ENCODE measurements around the gene GLE1.
"Not testable (repeated sequence)": the region's sequence is repeated elsewhere in the genome, so short reads cannot be mapped to it uniquely, and the experiment has no call there.

GLE1 gene

DNA sequence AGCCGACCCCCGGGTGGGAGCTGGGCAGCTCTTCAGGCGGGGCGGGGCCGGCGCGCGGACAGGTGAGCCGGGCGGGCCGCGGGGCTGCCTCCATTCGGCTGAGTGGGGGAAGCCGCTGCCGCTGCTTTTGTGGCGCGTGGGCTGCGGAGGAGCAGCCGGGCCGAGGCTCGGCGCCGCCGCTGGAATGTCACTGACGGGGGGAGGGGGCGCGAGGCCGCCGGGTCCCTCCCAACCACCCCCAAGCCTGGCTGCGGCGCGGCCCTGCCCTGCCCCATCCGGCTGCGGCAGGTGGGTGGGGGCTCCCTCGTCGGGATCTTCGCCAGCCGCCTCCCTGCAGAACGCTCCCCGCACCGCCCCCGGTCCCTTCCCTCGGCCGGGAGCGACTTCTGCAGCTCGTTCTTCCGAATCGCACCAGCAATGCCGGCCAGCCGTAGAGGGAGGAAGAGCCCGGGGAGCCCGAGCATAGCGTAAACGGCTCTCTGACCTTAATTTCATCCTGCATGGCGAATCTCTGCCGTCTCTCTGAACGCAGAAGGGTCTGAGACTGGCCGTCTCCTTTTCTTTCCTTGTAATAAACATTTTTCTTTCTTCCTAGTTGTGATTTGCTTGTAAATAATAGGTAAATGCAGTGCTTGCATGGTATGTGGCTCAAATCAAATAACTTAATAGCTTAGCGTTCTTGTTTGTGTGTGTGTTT is 48.4 kb downstream of the GLE1 start:
- no peak for DNase-seq (ENCODE audit: low spot score)

DNA sequence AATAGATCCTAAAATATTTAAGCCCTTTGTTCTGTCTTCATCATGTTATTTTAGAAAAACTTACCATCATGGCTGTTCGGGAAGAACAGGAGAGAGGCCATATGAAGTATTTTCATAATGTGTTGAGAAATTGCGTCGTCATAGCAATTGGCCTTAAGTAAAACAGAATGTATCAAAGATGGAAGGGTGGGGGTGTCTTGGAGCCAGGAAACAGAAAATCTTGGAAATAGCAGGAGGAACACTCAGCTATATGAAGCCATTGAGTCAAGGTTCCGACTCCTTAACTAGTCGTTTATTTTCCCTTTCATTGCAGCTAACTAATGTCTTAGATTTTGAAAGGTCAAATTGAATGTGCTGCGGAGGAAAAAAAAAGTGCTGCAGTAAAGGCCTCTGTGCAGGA is 49.2 kb downstream of the GLE1 start:
- DNase-seq (ENCODE audit: low spot score): no peak

DNA sequence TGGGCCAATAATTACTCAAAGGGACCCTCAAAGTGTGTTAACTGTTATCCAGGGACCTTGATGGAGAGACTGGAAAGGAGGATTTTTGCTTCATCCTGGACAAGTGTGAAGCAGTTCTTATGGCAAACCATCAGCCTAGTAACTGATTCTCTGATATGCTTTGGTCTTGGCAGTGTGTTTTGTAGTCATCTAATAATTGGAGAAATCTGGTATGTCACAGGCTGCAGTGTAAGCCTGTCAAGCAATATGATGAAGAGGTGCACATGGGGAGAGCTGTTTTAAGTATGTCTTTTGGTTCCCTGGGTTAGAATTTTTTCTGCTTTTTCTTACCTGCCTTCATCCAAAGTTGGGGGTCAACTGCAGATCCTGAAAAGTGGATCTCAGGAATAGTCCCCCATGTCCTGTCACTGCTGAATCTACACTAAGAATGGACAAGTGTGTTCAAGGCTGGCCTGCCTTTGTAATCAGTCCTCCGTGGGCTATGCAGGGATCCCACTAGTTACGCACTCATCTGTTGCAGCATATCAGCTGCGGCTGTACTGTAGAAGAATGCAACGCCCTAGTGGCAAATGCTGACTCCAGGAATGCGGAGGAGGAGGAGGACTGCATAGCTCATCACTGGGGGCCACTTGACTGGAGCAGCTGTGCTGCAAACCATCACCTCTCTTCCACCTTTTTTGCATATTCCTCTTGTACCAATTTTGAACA is 49.8 kb downstream of the GLE1 start:
- DNase-seq (ENCODE audit: low spot score): peak; percentile 85

DNA sequence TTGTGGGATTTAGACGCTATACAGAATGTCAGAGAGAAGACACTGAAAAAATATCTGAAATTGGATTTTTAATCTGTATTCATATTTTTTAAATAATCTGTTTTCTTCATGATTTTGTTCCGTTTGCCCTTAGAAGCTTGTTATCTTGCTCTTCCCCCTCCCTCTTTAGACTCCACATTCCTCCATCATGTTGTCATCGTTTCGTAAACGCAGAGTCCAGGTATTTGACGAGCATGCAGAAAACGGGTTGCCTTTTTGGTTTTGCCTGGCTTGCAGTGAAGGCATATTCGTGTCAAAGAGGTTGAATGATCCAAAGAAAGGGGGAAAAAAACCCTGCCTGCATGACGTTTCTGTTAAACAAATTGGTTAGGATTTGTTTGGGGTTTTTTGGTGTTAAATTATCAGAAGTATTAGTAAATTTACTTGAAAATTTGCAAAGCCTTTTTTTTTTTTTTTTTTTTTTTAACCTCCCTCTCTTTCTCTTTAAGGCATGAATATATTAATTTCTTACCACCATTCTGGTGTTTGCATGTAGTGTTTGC is 50.7 kb downstream of the GLE1 start:
- DNase-seq (ENCODE audit: low spot score): no peak

DNA sequence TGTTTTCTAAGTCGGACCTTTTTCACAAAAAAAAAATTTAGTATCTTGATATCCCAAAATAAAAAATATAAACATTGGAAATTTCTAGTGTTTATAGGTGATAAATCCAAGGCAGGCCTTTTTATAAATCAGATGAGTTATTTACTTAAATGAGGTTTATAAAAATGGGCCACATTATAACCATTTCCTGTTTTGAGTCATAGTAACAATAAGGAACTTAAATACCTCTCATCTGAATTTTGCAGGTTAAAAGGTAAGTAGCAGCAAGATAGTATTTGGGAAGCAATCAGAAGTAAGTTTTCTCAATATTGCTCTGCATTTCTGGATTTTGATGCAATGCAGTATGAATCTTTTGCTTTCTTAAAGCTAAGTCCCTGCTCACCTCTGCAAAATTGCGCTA is 51.8 kb downstream of the GLE1 start:
- no peak for DNase-seq (ENCODE audit: low spot score)

DNA sequence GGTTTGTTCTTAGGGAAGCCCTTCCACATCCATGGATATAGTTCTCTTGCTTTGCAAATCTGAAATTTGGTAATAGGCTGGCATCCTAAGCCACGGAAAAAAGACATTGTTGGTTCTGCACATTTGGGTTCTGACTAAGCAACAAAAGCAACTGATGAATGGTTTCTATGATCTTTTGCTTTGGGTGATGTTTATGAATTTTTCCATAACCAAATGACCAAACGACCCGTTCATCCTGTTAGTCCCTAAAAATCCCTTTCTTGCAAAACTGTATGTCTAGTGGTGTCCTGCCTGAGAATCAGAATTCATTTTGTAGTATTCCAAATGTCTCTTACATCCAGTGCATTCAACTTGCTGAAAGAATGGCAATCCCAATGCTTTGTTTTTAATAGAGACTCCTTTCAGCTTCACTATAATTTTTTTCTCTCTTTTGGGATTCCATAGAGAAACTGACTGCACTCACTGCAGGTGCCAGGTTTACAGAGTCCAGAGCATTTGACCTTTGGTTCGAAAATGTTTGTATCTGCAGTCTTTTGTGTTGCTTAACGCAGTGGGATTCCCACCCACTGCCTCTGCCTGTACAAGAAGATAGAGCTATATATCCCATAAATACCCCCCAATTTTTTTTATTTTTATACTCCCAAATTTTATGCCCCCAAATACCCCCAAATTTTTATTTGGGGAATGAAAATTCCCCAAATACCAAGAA is 52.6 kb downstream of the GLE1 start:
- no peak for DNase-seq (ENCODE audit: low spot score)

DNA sequence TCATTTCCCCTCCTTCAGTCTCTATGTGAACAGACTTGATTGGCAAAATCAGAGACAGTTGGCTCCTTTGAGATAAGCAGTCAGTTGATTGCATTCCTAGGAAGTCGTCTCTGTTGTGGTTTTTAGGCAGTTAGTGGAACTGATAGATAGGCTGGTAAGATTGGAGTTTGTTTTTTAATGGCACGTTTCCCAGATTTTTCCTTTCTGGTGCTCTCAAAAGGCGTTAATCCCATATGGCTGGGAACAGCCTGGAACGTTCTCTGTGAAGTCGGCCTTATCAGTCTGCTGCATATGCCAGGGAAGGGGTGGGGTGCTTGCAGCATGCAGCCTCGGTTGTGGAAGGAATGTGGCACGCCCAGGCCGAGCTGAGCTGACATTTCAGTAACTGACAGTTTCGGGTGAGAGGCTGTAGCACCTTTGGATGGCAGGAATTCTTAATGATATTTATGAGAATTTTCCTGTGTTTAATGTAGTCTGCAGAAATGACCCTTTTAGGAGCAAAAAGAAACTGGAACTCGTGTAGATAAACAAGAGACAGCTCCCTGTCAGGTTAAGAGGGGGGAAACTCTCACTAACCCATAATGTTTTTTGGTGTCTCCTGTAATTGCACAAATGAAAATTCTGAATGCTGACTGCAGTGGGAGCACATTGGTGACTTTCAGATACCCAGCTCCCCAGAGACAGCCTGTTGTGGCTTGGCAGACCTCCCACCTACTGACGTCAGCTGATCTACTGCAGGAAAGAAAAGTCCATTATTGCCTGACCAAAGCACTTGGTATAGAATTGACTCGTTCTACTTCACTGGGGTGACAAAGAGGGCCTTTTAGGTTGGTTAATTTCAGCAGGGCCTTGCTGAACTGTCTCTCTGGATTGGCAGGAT is 54.2 kb downstream of the GLE1 start:
- DNase-seq (ENCODE audit: low spot score): peak; percentile 73

DNA sequence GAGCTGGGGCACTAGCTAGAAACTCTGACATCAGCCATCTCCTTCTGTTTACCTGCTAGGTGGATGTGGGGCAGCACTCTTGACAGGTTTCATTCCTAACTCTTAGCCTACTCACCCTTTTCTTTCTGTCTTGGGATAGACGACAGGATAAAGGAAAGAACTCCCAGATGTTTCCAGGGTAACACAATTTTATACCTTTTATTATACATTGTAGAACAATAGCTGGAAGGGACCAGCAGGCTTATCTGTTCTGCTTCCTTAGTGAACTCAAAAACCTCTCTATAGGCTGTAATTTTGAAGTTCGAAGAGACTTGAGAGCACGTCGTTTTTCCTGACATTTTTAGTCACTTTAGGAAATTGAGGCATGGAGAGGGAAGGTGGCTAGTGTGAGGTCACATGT is 61.1 kb downstream of the GLE1 start:
- DNase-seq (ENCODE audit: low spot score): no peak

DNA sequence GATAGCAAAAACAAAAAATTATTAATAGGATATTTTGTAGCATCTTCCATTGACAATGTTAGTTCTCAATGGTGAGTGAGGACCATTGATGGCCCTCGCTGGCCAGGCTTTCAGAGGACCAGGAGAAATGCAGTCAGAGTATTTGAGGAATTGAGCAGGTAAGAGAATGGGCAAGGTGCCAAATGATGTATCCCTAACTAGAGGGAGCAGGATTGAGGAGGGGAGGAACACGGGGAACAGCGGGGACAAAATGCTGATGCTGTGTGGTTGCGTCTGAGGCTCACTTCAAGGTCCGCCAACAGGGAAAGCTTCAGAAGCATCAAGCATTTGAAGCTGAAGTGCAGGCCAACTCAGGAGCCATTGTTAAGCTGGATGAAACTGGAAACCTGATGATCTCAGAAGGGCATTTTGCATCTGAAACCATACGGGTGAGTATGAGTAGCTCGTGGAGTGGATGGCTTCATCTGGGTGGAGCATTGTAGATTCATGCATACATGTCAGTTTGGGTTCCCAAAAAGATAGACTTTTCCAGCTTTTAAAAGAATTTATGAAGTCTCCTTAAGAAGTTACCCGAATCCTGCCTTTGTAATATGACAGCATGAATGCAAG is 64.1 kb downstream of the GLE1 start:
- DNase-seq (ENCODE audit: low spot score): no peak

DNA sequence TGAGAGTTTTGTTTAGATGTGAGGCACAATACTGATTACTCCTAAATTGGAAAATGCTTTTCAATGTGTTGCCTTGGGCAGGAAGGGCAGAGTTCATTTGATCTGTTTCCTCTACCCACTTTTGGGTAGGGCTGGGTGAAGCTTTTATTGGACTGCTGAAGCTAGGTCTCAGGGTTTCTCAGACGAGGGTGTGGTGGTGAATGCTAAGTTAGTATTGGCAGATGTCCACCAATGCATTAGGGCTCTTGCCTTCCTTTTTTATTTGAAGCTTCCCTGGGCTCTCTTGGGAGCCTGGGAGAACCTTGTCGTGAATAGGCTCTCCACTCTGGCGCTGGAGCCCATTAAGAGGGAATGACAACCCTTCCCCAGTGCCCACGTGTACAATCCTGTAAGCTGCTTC is 71.0 kb downstream of the GLE1 start:
- DNase-seq (ENCODE audit: low spot score): no peak

DNA sequence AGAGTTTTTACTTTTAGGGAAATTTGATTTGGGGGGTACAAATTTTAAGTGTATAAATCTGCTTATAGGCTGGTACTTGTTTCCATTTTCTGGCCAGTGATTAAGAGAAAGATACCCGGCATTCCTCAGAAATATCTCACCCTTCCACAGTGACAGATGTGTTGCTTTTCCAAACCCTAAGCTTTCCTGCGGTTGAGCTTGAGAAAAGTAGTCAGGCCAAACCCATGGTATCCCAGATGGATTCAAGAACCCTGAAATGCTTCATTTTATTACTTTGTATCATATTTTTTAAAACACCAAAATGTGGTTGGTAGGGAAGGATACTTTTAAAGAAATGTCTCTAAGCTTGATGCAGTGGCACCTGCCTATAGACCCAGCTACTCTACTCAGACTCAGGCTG is 71.4 kb downstream of the GLE1 start:
- no peak for DNase-seq (ENCODE audit: low spot score)

DNA sequence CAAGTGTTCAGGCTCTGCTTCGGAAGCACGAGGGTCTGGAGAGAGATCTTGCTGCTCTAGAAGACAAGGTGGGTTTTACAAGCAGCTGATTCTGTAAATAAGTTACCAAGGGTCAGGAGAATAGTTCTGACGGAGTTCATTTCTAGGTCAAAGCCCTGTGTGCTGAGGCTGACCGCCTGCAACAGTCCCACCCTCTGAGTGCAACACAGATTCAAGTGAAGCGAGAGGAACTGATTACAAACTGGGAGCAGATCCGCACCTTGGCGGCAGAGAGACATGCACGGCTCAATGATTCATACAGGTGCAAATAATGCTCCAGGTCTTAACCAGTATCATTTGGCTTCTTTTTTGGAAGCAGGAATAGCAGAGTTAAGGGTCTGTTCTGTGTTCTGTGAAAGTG is 72.7 kb downstream of the GLE1 start:
- DNase-seq (ENCODE audit: low spot score): no peak

DNA sequence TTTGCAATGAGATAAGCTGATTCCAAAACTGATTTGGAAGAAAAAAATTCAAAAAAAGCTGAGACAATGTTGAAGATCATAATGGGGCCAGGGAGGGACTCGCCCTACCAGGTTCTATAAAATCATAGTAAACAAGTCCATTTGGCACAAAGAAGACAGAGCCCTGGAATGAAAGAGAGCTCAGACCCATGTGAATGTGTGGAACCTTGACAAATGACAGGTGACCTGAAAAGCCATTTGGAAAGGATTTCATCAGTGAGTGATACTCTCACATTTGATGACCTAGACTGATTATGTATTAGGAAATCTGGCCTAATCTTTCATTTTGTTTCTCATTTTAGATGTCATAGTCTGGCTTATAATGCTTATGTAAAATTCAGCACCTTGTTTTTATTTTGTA is 74.7 kb downstream of the GLE1 start:
- no peak for DNase-seq (ENCODE audit: low spot score)

DNA sequence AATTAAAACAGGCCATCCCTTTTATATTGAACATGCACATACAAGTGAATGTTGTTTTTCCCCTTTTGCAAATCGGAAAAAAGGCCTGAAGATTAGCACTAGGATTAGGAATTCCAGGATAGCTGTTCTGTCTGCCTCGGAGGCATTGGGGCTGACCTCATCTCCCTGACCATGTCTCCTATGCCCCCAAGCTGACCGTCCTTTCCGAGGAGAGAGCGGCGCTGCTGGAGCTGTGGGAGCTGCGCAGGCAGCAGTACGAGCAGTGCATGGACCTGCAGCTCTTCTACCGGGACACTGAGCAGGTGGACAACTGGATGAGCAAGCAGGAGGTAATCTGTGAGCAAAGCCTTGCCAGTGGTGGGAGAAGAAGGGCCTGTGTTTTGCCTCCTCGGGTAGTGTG is 76.2 kb downstream of the GLE1 start:
- DNase-seq (ENCODE audit: low spot score): no peak

DNA sequence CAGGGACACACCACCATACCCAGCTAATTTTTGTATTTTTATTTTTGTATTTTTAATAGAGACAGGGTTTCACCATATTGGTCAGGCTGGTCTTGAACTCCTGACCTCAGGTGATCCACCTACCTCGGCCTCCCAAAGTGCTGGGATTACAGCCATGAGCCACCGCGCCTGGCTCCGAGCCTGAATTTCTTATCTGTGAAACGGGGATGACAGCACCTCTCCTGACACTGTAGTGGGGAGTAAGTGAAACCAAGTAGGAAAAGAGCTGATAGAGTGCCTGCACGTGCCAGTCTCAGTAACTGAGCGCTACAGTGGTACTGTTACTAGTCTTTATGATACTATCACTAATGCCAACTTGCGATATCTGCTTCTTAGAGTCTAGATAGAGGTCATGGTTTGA is 80.6 kb downstream of the GLE1 start:
- not testable (repeated sequence) for DNase-seq (ENCODE audit: low spot score)

DNA sequence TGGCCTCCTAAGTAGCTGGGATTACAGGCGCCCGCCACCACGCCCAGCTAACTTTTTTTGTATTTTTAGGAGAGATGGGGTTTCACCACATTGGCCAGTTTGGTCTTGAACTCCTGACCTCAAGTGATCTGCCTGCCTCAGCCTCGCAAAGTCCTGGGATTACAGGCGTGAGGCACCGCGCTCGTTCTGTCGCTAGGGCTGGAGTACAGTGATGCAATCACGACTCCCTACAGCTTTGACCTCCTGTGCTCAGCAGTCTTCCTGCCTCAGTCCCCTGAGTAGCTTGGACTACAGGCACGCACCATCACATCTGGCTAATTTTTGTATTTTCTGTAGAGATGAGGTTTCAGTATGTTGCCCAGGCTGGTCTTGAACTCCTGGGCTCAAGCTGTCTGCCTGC is 82.4 kb downstream of the GLE1 start:
- not testable (repeated sequence) for DNase-seq (ENCODE audit: low spot score)

DNA sequence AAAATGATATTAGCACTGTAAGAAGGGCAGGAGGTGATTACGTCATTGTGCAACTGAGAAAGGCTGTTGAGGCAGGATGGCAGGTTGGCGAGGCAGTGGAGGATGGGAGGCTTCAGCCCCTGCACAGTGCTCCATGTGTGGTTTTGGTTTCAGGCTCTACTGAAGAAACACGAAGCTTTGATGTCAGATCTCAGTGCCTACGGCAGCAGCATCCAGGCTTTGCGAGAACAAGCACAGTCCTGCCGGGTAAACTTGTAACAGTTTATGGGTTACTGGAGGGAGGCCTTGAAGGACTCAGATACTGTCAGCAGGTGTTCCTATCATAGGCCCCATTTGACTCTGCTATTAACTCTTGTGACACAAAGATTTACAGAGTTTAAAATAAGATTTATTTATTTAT is 82.9 kb downstream of the GLE1 start:
- no peak for DNase-seq (ENCODE audit: low spot score)

DNA sequence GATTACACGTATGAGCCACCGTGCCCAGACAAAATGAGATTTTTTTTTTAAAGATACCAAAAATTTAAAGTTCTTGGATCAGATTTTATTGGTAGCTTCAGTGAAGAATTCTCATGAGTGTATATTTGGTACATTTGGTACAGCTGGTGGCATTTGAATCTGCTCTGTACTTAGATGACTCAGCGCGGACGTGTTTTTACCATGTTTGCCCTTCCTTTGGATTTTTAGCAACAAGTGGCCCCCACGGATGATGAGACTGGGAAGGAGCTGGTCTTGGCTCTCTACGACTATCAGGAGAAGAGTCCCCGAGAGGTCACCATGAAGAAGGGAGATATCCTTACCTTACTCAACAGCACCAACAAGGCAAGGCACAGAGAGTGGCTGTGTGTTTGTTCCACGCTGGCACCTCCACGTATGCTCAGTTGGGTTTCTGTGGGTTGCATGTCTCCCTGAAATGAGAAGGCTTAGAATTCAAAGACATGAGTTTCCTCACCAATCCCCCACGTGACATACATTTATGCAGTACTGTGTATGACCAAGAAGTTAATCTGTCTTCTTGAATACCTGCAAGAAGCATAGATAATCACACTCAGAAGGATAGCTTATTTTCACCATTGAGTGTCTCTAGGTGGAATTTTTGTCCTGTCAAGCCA is 84.2 kb downstream of the GLE1 start:
- DNase-seq (ENCODE audit: low spot score): no peak
